COLO668 (cell line): Measurements from ENCODE around the gene PRDM8.
"Not testable (repeated sequence)": the region's sequence is repeated elsewhere in the genome, so short reads cannot be mapped to it uniquely, and the experiment has no call there.

ENCODE experiments used
- DNase-seq: peaks from one replicate; lab custom pipeline; 2025; ENCODE audit not compliant: unreplicated experiment; lab: John Stamatoyannopoulos, UW

The PRDM8 gene

GRCh38 chr4:80225595-80225994 is 28.3 kb downstream of the PRDM8 start:
- DNase-seq: no peak

GRCh38 chr4:80226094-80226493 is 28.8 kb downstream of the PRDM8 start:
- DNase-seq: no peak

GRCh38 chr4:80228460-80228859 is 31.2 kb downstream of the PRDM8 start:
- no peak for DNase-seq

GRCh38 chr4:80229128-80229527 is 31.8 kb downstream of the PRDM8 start:
- no peak for DNase-seq

GRCh38 chr4:80229590-80229989 is 32.3 kb downstream of the PRDM8 start:
- DNase-seq: no peak

- no peak for DNase-seq
These were observed 33.9 kb downstream of the PRDM8 start for GRCh38 chr4:80231180-80231579.

- DNase-seq: no peak
These were observed 35.5 kb downstream of the PRDM8 start for GRCh38 chr4:80232707-80233370.

GRCh38 chr4:80233390-80233789 is 36.1 kb downstream of the PRDM8 start:
- DNase-seq: no peak

GRCh38 chr4:80235451-80235850 is 38.1 kb downstream of the PRDM8 start:
- no peak for DNase-seq

GRCh38 chr4:80237992-80238391 is 40.7 kb downstream of the PRDM8 start:
- no peak for DNase-seq

- no peak for DNase-seq
These were observed 42.3 kb downstream of the PRDM8 start for GRCh38 chr4:80239480-80240150.

GRCh38 chr4:80240976-80241375 is 43.7 kb downstream of the PRDM8 start:
- no peak for DNase-seq

GRCh38 chr4:80243274-80244018 is 46.1 kb downstream of the PRDM8 start:
- DNase-seq: no peak

GRCh38 chr4:80247484-80247883 is 50.2 kb downstream of the PRDM8 start:
- DNase-seq: not testable (repeated sequence)

- no peak for DNase-seq
These were observed 51.8 kb downstream of the PRDM8 start for GRCh38 chr4:80249144-80249543.

- DNase-seq: no peak
These were observed 55.1 kb downstream of the PRDM8 start for GRCh38 chr4:80252427-80252826.

GRCh38 chr4:80252953-80253352 is 55.6 kb downstream of the PRDM8 start:
- DNase-seq: no peak

GRCh38 chr4:80253510-80253909 is 56.2 kb downstream of the PRDM8 start:
- DNase-seq: no peak
